WTC11 (cell line): ENCODE measurements around the gene BMX. TPM values are rescaled to one million over a fixed set of nuclear protein-coding genes. Genes with fewer than 3 reads are reported as not detected.

Experiments used
- ATAC-seq: fragments of 200-7000 bp; cut with Tn5 transposase; 2 replicates; pipeline ENCODE4 v1.10.0; 2021; ENCODE audit warnings: mild to moderate bottlenecking, moderate library complexity
- CTCF ChIA-PET: fragments of 300-600 bp; sonication (Branson Sonifier 250); formaldehyde crosslinking; loops from one replicate; lab custom pipeline; 2021; ENCODE audit warnings: antibody characterized with exemption; lab: Charles Lee
- POLR2A ChIA-PET: fragments of 350-600 bp; sonication (Branson Sonifier 250); formaldehyde crosslinking; loops from one replicate; lab custom pipeline; 2021; ENCODE audit warnings: antibody characterized with exemption; lab: Charles Lee
- DNase-seq: peaks from one replicate; pipeline ENCODE4 v3.0.0; 2021; ENCODE audit warnings: low spot score
- H3K27ac Mint-ChIP-seq: 2 replicates; pipeline ENCODE4 v1.8.0; 2021; ENCODE audit warnings: mixed read lengths
- H3K27me3 Mint-ChIP-seq: 2 replicates; pipeline ENCODE4 v1.8.0; 2021; ENCODE audit warnings: low read depth, mild to moderate bottlenecking, moderate library complexity, mixed read lengths
- H3K36me3 Mint-ChIP-seq: 2 replicates; pipeline ENCODE4 v1.8.0; 2021; ENCODE audit warnings: mixed read lengths
- H3K4me1 Mint-ChIP-seq: 2 replicates; pipeline ENCODE4 v1.8.0; 2022; ENCODE audit warnings: mixed read lengths
- H3K4me3 Mint-ChIP-seq: 2 replicates; pipeline ENCODE4 v1.8.0; 2021; ENCODE audit warnings: mild to moderate bottlenecking, moderate library complexity, mixed read lengths
- H3K9me3 Mint-ChIP-seq: 2 replicates; pipeline ENCODE4 v1.8.0; 2021; ENCODE audit warnings: mixed read lengths
- CREB1 ChIP-seq: sonication (generic); formaldehyde crosslinking; IDR thresholded peaks from 2 replicates; pipeline ENCODE4 v1.8.0; 2023; ENCODE audit warnings: mild to moderate bottlenecking, missing genetic modification reagents
- ETV6 ChIP-seq: sonication (generic); formaldehyde crosslinking; IDR thresholded peaks from 2 replicates; pipeline ENCODE4 v1.8.1; 2022; ENCODE audit warnings: mild to moderate bottlenecking, missing genetic modification reagents
- FOXJ3 ChIP-seq: sonication (generic); formaldehyde crosslinking; IDR thresholded peaks from 2 replicates; pipeline ENCODE4 v1.9.0; 2021; ENCODE audit warnings: missing genetic modification reagents, mild to moderate bottlenecking, borderline replicate concordance
- FOXP1 ChIP-seq: sonication (generic); formaldehyde crosslinking; IDR thresholded peaks from 2 replicates; pipeline ENCODE4 v1.8.0; 2022; ENCODE audit warnings: missing genetic modification reagents, mild to moderate bottlenecking, moderate library complexity, borderline replicate concordance
- GRHL2 ChIP-seq: fragments of 250-450 bp; sonication (Bioruptor Pico); IDR thresholded peaks from 2 replicates; pipeline ENCODE4 v1.8.0; 2022; ENCODE audit warnings: mild to moderate bottlenecking, moderate library complexity; ENCODE audit not compliant: insufficient replicate concordance, severe bottlenecking
- JUN ChIP-seq: sonication (generic); formaldehyde crosslinking; IDR thresholded peaks from 2 replicates; pipeline ENCODE4 v1.8.0; 2023; ENCODE audit warnings: mild to moderate bottlenecking, missing genetic modification reagents
- MYBL2 ChIP-seq: sonication (generic); formaldehyde crosslinking; IDR thresholded peaks from 2 replicates; pipeline ENCODE4 v1.8.1; 2023; ENCODE audit warnings: mild to moderate bottlenecking, moderate library complexity, missing genetic modification reagents
- NFATC4 ChIP-seq: fragments of 250-450 bp; sonication (Bioruptor Pico); IDR thresholded peaks from 2 replicates; pipeline ENCODE4 v1.9.0; 2021; ENCODE audit warnings: mild to moderate bottlenecking
- NFE2L1 ChIP-seq: sonication (generic); formaldehyde crosslinking; IDR thresholded peaks from 2 replicates; pipeline ENCODE4 v1.8.1; 2023; ENCODE audit warnings: missing genetic modification reagents
- RORB ChIP-seq: fragments of 250-450 bp; sonication (Bioruptor Pico); IDR thresholded peaks from 2 replicates; pipeline ENCODE4 v1.9.0; 2021; ENCODE audit warnings: mild to moderate bottlenecking
- SMAD4 ChIP-seq: sonication (generic); formaldehyde crosslinking; IDR thresholded peaks from 2 replicates; pipeline ENCODE4 v1.8.0; 2022; ENCODE audit warnings: mild to moderate bottlenecking, missing genetic modification reagents
- SOX15 ChIP-seq: fragments of 250-450 bp; sonication (Bioruptor Pico); IDR thresholded peaks from 2 replicates; pipeline ENCODE4 v1.9.0; 2021; ENCODE audit warnings: mild to moderate bottlenecking
- SP1 ChIP-seq: sonication (generic); formaldehyde crosslinking; conservative IDR thresholded peaks from 2 replicates; pipeline ENCODE4 v1.8.1; 2022; ENCODE audit warnings: missing genetic modification reagents
- ZNF121 ChIP-seq: sonication (generic); formaldehyde crosslinking; IDR thresholded peaks from 2 replicates; pipeline ENCODE4 v1.8.0; 2023; ENCODE audit warnings: missing genetic modification reagents
- ZNF138 ChIP-seq: sonication (generic); formaldehyde crosslinking; conservative IDR thresholded peaks from 2 replicates; pipeline ENCODE4 v1.8.1; 2022; ENCODE audit warnings: mild to moderate bottlenecking, moderate library complexity, missing genetic modification reagents
- ZNF219 ChIP-seq: sonication (generic); formaldehyde crosslinking; IDR thresholded peaks from 2 replicates; pipeline ENCODE4 v1.8.0; 2023; ENCODE audit warnings: missing genetic modification reagents, mild to moderate bottlenecking, borderline replicate concordance
- ZNF232 ChIP-seq: sonication (generic); formaldehyde crosslinking; IDR thresholded peaks from 2 replicates; pipeline ENCODE4 v1.8.0; 2022; ENCODE audit warnings: mild to moderate bottlenecking, missing genetic modification reagents
- ZNF416 ChIP-seq: fragments of 250-450 bp; sonication (Bioruptor Pico); IDR thresholded peaks from 2 replicates; pipeline ENCODE4 v1.9.0; 2021; ENCODE audit warnings: mild to moderate bottlenecking, inconsistent platforms
- ZNF423 ChIP-seq: fragments of 250-450 bp; sonication (Bioruptor Pico); IDR thresholded peaks from 2 replicates; pipeline ENCODE4 v2.1.2; 2022; ENCODE audit warnings: mild to moderate bottlenecking, moderate library complexity
- total RNA-seq: library from RNA; stranded (reverse); gene quantifications from 3 replicates; pipeline ENCODE4 v1.2.3, GENCODE V29; 2021
- TF ChIP-seq, protein P1 (sequence below): sonication (generic); formaldehyde crosslinking; IDR thresholded peaks from 2 replicates; pipeline ENCODE4 v1.8.0; 2023; ENCODE audit warnings: missing genetic modification reagents
- TF ChIP-seq, protein P2 (sequence below): fragments of 250-450 bp; sonication (Bioruptor Pico); IDR thresholded peaks from 2 replicates; pipeline ENCODE4 v1.9.0; 2021; ENCODE audit warnings: mild to moderate bottlenecking, borderline replicate concordance
- TF ChIP-seq, protein P3 (sequence below): fragments of 250-450 bp; sonication (Bioruptor Pico); IDR thresholded peaks from 2 replicates; pipeline ENCODE4 v1.9.0; 2021; ENCODE audit warnings: mild to moderate bottlenecking
- TF ChIP-seq, protein P4 (sequence below): sonication (generic); formaldehyde crosslinking; conservative IDR thresholded peaks from 2 replicates; pipeline ENCODE4 v1.8.1; 2022; ENCODE audit warnings: mild to moderate bottlenecking, missing genetic modification reagents

BMX gene
- total RNA-seq, 1 experiment from 2014 or later = not detected

DNA sequence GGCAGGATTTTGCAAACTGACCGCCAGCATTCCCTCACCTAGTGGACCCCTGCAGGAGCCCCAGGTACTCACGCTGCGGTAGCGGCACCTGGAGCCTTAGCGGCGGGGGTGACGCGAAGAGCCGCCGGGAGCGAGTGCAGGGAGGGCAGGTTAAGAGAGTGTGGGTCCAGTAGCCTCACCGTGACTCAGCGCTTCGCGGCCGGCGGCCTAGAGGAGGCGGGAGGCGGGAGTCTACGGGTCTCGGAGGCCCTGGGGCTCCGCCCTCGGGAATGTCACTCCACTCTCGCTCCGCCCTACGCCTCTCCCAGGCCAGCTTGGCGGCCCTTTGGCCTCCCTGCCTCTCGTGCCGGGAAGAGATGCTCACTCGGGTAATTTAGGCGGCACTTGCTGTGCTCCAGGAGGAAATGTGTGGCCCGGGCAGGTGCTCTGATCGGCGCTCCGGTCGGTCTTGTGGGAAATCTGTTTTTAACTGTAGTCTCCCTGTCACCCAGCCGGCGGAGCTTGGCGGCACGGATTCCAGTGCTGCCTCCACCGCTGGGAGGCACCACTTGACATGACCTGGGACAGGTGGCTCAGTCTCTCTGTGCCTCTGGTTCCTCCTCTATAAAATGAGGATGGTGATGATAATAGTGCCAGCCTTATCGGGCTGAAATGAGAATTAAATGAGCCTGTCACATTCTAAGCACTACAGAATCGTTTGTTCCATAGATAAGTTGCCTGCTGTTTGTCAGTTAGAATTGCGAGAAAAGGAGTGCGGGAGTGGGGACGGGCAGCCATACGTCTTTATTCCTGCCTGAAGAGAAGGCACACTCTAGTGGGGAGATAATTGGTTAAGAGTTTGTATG lies 7.3 kb upstream of the BMX start, which contains the start of gene PIR:
PIR (minus strand) TSS at position 216 of the 845 bp plus-strand sequence. CDS start 2,076 bp downstream, outside the sequence.
- Mint-ChIP-seq H3K4me1 (peaks cover 18% of the 10 kb centered on the region), H3K27me3 (no peaks in the 10 kb centered on the region), H3K4me3 (peak within 1 kb of the TSS; percentile 84), H3K9me3 (no peaks in the 10 kb centered on the region), H3K36me3 (peaks cover 7% of the 10 kb centered on the region), H3K27ac (peak within 1 kb of the TSS; percentile 87)
- ATAC-seq (peak; percentile 97), DNase-seq (peak; percentile 88)
- POLR2A ChIA-PET = interaction anchor here (0.7 to 1.0 kb wide), 2 partner anchors 18 to 182 kb away, joined by 3 read pairs; no protein-coding TSS in a partner anchor
- CTCF ChIA-PET = interaction anchor here (0.6 to 1.7 kb wide), 7 partner anchors 22 to 143 kb away, joined by 3 to 5 read pairs (median 3); no protein-coding TSS in a partner anchor
- TF ChIP-seq NFATC4 (CRISPR knock-in tag) (no peak), ZNF423 (CRISPR knock-in tag) (no peak; the same call in 1 of the 2 replicates), NFE2L1 (CRISPR knock-in tag) (peak; percentile 97), FOXJ3 (no peak), ZNF416 (CRISPR knock-in tag) (no peak), SMAD4 (CRISPR knock-in tag) (no peak), FOXP1 (CRISPR knock-in tag) (0 out of 2 replicates have a peak, but pooled peaks have one; percentile 21), SOX15 (no peak)
- TF ChIP-seq, protein P1, sequence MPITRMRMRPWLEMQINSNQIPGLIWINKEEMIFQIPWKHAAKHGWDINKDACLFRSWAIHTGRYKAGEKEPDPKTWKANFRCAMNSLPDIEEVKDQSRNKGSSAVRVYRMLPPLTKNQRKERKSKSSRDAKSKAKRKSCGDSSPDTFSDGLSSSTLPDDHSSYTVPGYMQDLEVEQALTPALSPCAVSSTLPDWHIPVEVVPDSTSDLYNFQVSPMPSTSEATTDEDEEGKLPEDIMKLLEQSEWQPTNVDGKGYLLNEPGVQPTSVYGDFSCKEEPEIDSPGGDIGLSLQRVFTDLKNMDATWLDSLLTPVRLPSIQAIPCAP (CRISPR knock-in tag) = no peak
- TF ChIP-seq, protein P2, sequence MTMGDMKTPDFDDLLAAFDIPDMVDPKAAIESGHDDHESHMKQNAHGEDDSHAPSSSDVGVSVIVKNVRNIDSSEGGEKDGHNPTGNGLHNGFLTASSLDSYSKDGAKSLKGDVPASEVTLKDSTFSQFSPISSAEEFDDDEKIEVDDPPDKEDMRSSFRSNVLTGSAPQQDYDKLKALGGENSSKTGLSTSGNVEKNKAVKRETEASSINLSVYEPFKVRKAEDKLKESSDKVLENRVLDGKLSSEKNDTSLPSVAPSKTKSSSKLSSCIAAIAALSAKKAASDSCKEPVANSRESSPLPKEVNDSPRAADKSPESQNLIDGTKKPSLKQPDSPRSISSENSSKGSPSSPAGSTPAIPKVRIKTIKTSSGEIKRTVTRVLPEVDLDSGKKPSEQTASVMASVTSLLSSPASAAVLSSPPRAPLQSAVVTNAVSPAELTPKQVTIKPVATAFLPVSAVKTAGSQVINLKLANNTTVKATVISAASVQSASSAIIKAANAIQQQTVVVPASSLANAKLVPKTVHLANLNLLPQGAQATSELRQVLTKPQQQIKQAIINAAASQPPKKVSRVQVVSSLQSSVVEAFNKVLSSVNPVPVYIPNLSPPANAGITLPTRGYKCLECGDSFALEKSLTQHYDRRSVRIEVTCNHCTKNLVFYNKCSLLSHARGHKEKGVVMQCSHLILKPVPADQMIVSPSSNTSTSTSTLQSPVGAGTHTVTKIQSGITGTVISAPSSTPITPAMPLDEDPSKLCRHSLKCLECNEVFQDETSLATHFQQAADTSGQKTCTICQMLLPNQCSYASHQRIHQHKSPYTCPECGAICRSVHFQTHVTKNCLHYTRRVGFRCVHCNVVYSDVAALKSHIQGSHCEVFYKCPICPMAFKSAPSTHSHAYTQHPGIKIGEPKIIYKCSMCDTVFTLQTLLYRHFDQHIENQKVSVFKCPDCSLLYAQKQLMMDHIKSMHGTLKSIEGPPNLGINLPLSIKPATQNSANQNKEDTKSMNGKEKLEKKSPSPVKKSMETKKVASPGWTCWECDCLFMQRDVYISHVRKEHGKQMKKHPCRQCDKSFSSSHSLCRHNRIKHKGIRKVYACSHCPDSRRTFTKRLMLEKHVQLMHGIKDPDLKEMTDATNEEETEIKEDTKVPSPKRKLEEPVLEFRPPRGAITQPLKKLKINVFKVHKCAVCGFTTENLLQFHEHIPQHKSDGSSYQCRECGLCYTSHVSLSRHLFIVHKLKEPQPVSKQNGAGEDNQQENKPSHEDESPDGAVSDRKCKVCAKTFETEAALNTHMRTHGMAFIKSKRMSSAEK (CRISPR knock-in tag) = no peak
- TF ChIP-seq, protein P3, sequence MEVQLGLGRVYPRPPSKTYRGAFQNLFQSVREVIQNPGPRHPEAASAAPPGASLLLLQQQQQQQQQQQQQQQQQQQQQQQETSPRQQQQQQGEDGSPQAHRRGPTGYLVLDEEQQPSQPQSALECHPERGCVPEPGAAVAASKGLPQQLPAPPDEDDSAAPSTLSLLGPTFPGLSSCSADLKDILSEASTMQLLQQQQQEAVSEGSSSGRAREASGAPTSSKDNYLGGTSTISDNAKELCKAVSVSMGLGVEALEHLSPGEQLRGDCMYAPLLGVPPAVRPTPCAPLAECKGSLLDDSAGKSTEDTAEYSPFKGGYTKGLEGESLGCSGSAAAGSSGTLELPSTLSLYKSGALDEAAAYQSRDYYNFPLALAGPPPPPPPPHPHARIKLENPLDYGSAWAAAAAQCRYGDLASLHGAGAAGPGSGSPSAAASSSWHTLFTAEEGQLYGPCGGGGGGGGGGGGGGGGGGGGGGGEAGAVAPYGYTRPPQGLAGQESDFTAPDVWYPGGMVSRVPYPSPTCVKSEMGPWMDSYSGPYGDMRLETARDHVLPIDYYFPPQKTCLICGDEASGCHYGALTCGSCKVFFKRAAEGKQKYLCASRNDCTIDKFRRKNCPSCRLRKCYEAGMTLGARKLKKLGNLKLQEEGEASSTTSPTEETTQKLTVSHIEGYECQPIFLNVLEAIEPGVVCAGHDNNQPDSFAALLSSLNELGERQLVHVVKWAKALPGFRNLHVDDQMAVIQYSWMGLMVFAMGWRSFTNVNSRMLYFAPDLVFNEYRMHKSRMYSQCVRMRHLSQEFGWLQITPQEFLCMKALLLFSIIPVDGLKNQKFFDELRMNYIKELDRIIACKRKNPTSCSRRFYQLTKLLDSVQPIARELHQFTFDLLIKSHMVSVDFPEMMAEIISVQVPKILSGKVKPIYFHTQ = no peak
- TF ChIP-seq, protein P4, sequence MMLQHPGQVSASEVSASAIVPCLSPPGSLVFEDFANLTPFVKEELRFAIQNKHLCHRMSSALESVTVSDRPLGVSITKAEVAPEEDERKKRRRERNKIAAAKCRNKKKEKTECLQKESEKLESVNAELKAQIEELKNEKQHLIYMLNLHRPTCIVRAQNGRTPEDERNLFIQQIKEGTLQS (CRISPR knock-in tag) = no peak

DNA sequence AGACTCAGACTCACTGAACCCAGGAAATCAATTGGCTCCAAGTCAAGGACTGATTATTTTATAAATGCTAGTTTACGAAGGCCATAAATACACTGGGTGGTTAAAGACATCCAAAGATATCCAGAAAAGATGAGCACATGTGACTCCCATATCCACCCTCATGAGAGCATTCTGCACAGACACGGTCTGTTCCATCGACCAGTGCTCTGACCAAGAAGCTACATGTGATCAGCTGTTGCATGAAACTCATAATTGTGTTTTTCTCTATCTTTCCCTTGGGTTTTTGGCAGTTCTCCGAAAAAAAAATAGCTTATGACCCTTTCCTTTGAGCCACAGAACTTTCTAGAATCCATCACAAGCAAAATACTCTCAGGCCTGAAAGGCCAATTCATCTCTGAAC lies 4.8 kb upstream of the BMX start:
- CTCF ChIA-PET = no interaction called here
- ATAC-seq = no peak
- peaks cover 2% of the 10 kb centered on the region; the same call in 1 of the 2 replicates for H3K36me3 Mint-ChIP-seq
- H3K4me1 Mint-ChIP-seq = peaks cover 18% of the 10 kb centered on the region
- no peak for DNase-seq
- no peaks in the 10 kb centered on the region for H3K9me3 Mint-ChIP-seq
- TF ChIP-seq ETV6 (no peak), ZNF138 (CRISPR knock-in tag) (no peak), ZNF121 (no peak), ZNF219 (CRISPR knock-in tag) (no peak), ZNF232 (CRISPR knock-in tag) (no peak), GRHL2 (CRISPR knock-in tag) (no peak), SOX15 (no peak), SP1 (CRISPR knock-in tag) (no peak), RORB (CRISPR knock-in tag) (no peak), JUN (CRISPR knock-in tag) (no peak), CREB1 (no peak), MYBL2 (CRISPR knock-in tag) (no peak)
- TF ChIP-seq, protein P4 (CRISPR knock-in tag) = no peak
- no peaks in the 10 kb centered on the region for H3K27me3 Mint-ChIP-seq
- POLR2A ChIA-PET = interaction anchor here (0.7 kb wide), 1 partner anchor 78 kb away, joined by 3 read pairs; no protein-coding TSS in a partner anchor
- no peak overlapping the region for H3K4me3 Mint-ChIP-seq
- no peak overlapping the region for H3K27ac Mint-ChIP-seq
